HG03457 (cell line): ENCODE results near the gene ZNF593OS.

Experiments
- ATAC-seq: cut with Tn5 transposase; IDR thresholded peaks from one replicate; pipeline ENCODE4 v1.9.1; 2021; ENCODE audit warnings: moderate number of reproducible peaks; ENCODE audit not compliant: unreplicated experiment

ZNF593OS gene

DNA sequence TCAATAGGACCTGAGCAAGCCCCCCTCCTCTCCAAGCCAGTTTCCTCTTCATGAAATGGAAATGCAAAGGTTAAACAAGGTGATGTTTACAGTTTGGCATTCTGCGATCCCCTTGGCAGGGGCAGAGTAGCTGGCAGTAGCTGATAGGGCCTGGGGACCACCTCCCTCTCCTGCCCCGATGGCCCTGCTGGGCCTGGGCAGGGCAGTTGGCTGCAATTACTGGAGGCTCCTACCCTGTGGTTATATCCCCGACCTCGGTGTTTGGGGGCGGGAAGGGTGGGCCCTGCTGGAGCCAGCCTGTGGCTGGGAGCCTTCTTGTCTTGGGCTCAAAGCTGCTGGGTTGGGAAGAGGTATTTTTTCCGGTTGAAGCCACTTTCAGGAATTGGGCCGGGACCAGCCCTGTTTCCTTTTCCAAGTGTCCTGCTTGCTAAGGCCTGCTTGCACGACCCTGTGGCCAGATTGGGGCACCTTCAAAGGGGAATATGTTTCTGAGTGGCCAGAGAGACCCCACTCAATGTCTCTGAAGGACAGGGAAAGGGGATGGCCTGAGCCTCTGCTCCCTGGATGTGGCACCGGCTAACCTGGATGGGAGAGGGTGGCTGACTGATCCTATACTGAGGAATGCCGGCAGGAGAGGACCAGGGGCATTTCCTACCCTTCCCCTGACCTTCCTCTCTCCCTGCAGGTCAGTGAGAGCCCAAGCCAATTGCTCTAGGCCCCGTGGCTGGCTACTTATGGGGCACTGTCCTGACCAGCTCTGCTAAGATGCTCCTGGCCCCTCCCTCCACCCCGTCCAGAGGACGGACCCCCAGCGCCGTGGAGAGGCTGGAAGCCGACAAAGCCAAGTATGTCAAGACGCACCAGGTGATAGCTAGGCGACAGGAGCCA is 10.9 kb downstream of the ZNF593OS start:
- ATAC-seq, result no peak

DNA sequence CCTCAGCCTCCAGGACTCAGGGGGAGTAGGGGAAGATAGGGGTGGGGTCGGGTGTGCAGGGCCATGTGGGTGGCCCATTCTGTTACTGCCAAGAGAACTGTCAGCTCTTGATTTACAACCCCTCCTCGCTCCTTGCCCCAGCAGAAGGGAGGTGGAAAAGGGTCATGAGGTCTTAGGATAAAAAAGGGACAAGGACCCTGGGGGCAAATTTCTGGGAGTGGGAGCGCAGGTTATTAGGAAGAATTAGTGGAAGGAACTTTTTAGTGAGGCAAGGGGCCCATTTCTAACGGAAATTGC is 11.9 kb downstream of the ZNF593OS start:
- no peak for ATAC-seq

DNA sequence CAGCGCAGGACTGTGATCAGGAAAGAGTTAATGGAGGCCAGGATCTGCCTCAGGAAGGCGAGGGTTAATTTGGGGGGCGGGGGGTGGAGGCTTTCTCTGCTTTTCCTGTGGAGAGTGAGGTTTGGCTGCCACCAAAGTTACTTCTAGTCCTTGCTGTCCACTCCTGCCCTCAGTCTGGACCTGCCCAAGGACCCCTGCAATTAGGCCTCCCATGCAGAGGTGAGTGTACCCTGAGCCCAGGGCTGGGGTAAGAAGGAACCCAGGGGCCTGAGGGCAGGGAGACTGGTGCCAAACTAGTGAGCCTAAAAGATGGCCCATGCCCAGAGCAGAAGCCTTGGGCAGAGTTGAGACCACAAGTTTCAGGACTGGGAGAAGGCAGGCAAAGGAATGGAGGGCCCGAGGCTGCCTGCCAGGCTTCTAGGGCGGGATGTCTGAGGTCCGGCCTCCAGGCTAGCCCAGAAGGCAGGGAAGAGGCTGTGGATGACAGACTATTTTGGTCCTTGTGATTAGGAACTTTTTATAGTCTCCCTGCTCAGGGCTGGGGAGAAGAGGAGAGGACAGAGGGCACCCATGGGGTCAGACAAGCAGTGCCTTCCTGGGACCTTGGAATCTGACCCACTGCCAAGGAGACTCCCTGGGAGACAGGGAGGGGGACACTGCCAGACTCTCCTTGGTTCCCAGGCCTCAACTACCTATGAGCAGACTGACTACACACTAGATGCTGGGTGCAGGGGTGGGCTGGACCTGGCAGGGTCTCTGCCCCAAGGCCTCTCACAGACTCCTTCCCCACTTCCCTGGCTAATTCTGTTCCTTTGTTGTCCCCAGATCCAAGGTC is 12.5 kb downstream of the ZNF593OS start, which contains the start of gene FAM110D:
Gene FAM110D (plus strand): TSS at position 172 of the 835 bp plus-strand sequence. CDS start 2,213 bp downstream, outside the sequence.
- ATAC-seq, result no peak

DNA sequence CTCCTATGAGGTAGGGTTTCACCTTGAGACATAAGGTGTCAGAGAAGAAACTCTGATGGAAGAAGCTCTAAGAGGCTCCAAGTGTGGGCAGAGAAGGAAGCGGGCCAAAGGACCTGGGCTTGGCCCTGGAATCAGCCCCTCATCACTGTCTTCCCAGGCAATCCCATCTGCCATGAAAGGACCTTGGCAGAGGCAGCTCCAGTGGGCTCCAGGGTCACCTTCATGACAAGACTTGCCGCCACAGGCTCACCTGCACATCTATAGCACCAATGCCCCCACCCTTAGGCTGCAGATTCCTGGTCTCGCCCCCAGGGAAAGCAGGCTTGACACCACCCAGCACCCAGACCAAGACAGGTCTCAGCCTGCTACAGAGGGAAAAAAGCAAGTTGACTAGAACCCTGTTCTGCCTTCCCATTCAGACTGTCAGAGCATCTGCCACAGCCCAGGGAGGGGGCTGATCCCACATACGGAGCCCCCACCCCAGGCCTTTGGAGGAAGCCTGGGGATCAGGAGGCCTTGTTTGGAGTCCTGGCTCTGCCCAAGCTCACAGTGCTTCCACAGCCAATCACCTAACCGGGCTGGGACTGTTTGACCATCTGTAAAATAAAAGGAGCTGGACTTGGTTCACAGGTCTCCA is 13.2 kb downstream of the ZNF593OS start:
- no peak for ATAC-seq

DNA sequence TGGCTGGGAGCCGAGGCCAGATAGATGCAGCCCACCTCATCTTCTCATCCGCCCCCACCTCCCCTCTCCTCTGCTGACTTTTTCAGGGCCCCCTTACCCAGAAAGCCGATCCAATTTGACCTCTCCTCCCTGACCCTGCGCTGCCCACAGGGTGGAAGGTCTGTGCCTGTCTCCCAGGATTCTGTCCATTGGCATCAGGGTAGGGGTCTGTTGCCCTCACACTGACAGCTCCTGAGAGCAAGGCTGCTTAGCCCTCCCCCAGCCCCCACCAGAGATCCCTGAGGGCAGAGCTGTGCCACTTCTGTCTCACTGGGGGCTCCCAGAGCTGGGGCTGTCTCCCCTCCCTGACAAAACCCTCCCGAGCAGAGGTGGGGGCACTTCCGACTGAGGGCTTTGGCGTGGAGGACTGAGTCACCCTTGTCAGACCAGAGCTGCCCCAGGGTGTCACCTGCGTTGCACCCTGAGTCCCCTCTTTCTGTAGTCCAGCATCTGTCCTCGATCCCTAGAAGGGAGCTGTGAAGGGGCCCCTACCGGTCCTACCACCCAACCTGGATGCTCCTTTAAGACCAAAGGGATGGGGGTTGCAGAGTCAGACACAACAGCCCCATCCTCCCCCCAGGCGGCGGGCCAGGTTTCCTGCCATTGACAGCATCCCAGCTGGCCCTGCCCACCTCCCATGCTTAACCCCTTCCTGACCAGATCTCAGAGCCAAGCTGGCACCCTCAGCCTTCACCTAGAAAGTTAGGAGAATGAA is 15.2 kb downstream of the ZNF593OS start:
- no peak for ATAC-seq

DNA sequence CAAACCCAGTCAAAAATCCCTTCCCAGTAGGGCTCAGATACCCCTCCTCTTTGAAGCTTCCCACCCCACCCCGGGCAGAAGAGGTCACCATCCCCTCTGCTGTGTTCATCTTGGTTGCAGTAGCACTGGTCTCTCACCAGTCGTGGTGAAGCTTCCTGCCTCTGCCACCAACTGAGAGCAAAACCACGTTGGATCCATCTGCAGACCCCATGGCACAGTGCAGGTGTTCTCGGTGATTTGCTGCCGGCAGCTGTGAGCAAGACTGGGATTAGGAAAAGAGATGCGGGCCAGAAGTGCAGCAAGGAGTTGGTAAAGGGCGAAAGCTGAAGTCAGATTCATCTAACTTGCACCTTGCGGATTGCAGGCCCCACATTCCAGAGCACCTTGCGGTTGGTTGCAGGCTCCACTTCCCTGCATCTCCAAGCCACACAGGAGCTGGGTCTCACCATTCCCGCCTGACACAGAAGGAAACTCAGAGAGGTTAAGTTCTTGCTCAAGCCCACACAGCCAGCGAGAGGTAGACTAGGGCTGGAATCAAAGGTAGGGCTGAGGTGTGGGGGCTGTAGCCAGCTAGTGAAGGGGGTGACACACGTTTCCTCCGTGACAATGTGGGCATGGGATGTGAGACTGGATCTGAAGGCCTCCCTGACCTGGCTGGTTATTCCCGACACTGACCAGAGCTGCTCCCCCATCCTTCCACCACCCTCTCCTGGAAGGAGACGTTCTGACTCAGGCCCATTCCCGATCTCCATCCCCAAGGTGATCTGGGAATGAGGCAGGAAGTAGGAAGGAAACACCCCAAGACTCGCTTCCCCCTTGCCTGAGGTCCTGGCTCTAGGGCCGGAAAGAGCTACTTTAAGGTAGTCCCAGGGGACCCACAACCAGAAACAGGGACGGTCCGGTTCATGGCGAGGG is 16.0 kb downstream of the ZNF593OS start:
- no peak for ATAC-seq

DNA sequence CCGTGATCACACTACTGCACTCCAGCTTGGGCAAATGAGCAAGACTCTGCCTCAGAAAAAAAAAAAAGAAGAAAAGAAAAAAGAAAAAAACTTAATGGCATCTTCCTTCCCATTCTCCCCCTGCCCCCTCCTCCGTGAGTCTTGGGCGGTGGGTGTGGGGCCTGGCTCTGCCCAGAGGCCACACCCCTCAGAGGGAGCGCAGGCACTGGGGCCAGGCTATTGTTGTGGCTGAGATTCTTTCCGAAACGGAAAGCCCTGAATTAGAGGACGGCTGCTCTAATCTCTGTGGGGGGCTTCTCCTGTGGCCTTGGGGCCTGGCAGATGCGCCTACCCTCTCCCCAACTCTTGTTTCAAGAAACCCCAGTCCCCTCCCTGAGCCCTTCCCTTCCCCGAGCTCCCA is 16.9 kb downstream of the ZNF593OS start:
- no peak for ATAC-seq

DNA sequence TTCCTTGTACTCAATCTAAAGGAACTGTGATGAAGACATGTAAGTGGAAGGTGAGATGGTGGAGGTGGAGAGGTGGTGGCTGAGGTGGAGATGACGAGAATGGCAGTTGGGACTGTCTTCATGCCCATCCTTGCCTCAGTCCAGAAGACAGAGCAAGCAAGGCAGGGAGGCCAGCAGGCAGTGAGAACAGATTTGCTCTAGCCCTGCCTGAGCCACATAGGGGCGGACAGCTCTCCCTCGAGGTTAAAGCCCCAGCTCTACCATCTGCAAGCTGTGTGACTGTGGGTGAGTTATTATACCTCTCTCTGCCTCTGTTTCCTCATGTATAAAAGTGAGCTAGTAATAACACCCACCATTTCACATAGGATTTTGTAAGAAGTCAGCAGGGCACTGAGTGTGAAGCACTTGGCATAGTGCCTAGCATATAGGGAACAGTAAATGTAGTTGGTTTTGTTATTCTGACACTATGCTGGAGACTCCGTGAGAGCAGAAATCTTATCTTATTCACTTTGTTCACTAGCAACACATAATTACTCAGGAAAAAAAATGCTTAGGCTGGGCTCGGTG is 17.6 kb downstream of the ZNF593OS start:
- no peak for ATAC-seq

DNA sequence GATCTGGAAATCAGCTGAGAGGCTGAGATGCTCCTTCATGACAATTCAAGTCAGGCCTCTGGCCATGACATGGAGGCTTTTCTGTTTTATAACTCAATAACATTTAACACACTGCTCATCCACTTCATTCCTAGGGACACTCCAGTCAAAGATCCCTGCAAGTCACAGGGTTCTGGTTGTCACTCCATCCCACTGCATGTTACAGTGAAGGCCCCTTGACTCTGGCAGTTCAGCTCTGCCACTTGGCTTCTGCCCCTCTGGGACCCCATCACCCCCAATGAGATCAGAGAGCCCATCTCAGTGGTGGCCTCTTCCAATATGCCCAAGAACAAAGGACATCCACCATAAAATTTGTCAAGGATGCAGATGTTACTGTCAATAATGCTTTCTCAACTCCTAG is 22.7 kb downstream of the ZNF593OS start:
- no peak for ATAC-seq

DNA sequence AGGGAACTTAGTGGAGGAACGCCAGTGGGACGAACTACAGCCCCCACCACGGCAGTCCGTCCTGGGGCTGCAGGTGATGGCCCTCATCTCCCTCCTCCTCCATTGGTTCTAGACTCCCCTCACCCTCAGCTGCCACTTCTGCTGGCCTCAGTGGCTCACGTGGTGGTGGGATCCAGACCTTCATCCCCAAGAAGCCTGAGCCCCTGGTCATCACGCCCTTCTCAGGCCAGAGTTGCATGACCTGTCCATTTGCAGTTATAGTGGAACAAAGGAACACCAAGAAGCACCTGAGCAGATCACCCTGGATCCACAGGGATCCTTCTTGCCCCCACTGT is 25.7 kb downstream of the ZNF593OS start:
- ATAC-seq, result no peak

DNA sequence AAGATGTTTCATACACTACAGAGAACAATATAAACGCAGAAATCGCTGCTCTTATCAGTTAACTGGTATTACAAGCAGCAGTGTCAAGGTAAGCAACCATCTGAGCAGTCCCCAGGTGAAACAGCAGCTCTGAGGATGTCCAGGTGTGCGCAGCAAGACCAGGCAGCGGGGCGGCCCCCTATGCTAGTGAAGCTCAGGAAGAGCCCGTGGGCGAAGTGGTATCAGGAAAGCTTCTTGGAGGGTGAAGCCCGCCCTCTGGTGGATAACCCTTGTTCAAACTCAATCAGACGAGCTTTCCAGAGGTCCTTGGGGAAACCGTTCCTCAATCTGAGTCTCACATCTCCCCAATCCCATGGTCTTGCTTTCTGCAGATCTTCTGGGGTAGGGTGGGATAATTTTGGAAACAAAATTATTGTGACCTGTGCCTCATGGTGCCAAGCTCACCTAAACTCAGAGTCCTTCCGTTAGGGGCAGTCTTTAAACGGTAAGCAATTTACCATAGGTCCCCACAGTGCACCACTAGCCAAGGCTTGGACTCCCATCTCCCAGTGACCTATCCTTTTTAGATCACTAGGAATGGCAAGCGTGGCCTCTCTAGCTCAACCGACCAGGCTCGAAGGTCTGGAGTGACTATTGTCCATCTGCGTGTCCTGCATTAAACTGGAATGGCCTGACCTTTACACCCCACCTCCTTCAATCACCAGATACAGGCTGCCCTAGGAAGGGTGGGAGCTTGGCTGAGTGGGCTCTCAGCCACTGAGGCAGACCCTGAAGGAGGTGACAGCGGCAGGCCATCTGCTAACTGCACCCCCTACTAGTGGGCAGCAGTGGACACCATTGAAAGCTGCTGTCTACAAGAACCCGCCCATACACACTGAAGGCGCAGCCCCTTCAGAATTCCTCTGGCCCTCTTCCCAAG is 26.3 kb downstream of the ZNF593OS start:
- no peak for ATAC-seq

DNA sequence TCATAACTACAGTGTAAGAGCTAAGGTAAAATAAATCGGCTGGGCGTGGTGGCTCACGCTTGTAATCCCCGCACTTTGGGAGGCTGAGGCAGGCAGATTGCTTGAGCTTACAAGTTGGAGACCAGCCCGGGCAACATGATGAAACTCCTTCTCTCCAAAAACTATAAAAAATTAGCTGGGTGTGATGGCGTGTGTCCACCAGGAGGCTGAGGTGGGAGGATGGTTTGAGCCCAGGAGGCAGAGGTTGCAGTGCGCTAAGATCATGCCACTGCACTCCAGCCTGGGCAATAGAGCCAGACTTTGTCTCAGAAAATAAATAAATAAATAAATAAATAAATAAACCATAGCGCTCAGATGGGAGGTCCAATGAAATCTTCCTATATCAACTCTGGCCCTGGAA is 29.5 kb downstream of the ZNF593OS start:
- no peak for ATAC-seq

DNA sequence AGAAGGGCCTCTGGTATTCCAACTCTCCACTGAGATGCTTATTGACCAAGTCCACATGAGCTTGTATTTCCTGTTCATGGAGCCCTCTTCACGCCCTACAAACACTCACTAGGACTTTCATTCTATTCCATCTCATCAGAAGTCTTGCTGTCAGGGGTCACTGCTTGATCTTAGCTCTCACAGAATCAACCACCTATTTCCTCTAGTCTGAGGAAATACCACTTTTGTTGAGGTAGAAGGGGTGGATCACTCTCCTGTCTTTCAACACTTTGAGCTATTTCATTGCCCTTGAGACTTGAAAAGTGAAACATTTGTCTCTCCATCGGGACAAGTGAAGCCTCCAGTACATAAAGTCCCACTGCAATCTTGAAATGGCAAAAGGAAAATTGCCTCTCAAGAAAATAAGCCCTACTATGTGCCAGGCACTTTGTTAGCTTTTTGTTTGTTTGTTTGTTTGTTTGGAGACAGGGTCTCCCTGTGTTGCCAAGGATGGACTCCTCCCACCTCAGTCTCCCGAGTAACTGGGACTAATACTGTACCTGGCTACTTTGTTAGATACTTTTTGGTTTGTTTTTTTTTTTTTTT is 32.6 kb downstream of the ZNF593OS start:
- ATAC-seq, result no peak

DNA sequence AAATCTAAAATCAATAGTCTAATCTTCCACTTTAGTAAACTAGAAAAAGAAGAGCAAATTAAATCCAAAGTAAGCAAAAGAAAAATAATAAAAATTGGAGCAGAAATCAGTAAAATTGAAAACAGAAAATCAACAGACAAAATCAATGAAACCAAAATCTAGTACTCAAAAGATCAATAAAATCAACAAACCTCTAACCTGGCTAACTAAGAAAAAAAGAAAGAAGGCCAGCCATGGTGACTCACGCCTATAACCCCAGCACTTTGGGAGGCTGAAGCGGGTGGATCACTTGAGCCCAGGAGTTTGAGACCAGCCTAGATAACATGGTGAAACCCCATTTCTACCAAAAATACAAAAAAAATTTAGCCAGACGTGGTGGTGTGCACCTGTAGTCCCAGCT is 37.2 kb downstream of the ZNF593OS start:
- ATAC-seq, result no peak

DNA sequence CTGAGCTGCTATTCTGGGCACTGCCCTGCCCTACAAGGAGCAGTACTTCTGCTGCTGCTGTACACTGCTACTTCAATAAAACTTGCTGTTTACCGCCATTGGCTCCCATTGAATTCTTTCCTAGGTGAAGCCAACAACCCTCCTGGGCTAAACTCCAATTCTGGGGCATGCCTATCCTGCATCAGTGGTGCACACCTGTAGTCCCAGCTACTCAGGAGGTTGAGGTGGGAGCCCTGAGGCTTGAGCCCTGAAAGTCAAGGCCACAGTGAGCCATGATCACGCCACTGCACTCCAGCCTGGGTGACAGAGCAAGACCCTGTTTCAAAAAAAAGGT is 38.8 kb downstream of the ZNF593OS start:
- ATAC-seq, result no peak

DNA sequence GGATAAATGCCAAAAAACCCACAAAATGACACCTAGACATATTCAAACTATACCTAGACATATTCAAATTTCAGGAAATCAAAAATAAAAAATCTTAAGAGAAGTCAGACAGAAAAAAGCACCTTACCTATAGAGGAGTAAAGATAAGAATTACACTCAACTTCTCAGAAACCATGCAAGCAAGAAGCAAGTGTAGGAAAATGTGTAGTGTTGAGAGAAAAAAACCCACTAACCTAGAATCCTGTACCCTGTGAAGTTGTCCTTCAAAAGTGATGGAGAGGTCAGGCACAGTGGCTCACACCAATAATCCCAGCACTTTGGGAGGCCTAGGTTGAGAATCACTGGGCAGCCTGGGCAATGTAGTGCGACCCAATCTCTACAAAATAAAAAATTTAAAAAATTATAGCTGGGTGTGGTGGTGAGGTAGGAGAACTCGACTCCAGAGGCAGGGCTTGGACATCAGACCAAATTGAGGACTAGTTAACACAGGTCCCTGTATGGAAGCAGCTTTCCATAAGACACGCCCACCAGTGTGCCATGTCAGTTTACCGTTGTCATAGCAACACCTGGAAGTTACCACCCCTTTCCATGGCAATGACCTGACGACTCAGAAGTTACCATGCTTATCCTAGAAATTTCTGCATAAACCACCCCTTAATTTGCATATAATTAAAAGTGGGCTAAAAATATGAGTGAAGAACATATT is 39.4 kb downstream of the ZNF593OS start:
- no peak for ATAC-seq

DNA sequence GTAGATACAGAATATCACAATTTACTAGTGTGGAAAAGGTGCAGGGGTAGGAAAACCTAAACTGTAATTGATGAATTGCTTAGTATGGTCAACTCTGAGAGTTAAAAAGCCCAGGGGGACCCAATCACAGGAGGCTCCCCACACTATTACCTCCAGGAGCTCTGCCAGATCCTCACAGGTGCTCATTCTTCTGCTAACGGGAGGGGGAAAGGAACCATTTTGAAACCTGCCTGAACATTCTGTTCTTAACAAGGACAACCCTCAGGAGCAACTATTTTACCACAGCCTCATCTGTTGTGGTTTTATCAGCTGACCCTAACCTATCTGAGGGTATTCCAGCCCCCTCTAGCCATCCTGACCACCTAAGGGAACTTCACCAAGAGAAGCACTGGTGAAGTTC is 40.9 kb downstream of the ZNF593OS start:
- no peak for ATAC-seq

DNA sequence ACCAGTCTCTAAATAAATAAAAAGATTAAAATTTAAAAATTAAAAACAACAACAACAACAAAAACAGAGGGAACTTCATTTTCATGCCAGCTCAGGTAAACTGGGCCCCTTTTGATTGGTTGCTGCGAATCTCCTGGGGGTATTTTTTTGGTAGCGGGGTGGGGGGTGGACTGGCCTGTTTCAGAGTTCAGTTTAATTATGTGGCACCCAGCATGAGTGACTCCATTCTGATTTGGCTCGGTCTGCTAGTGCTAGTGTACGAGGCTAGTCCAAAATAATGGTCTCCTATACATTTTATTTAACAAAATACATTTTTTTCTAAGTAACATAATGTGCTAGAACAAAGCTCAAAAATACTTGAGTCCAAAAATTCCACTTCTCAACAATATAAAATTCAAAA is 41.9 kb downstream of the ZNF593OS start:
- no peak for ATAC-seq
